NCI-H128 (cell line): Measurements from ENCODE around the gene PPFIA1.

Experiments used
- DNase-seq: peaks from one replicate; lab custom pipeline; 2025; ENCODE audit not compliant: unreplicated experiment; lab: John Stamatoyannopoulos, UW

PPFIA1 gene

GRCh38 chr11:70353329-70353728 is 82.8 kb downstream of the PPFIA1 start:
- no peak for DNase-seq

GRCh38 chr11:70353900-70354568 is 83.5 kb downstream of the PPFIA1 start:
- no peak for DNase-seq

GRCh38 chr11:70354629-70355028 is 84.1 kb downstream of the PPFIA1 start:
- DNase-seq = no peak

- no peak for DNase-seq
These were observed 88.3 kb downstream of the PPFIA1 start for GRCh38 chr11:70358753-70359152.

- DNase-seq = no peak
These were observed 89.1 kb downstream of the PPFIA1 start for GRCh38 chr11:70359451-70360205.

GRCh38 chr11:70360211-70360610 is 89.7 kb downstream of the PPFIA1 start:
- DNase-seq = no peak

GRCh38 chr11:70364178-70364577 is 93.7 kb downstream of the PPFIA1 start:
- DNase-seq = no peak

GRCh38 chr11:70364745-70365543 is 94.5 kb downstream of the PPFIA1 start:
- DNase-seq = no peak

- DNase-seq = no peak
These were observed 95.0 kb downstream of the PPFIA1 start for GRCh38 chr11:70365544-70365927.

GRCh38 chr11:70367071-70367470 is 96.6 kb downstream of the PPFIA1 start:
- no peak for DNase-seq

- no peak for DNase-seq
These were observed 98.5 kb downstream of the PPFIA1 start for GRCh38 chr11:70368961-70369360.

- DNase-seq = no peak
These were observed 100.8 kb downstream of the PPFIA1 start for GRCh38 chr11:70371241-70371640.

- no peak for DNase-seq
These were observed 101.6 kb downstream of the PPFIA1 start for GRCh38 chr11:70372076-70372475.

GRCh38 chr11:70376621-70377020 is 106.1 kb downstream of the PPFIA1 start:
- DNase-seq = no peak

GRCh38 chr11:70377645-70378044 is 107.2 kb downstream of the PPFIA1 start:
- DNase-seq = no peak

- DNase-seq = no peak
These were observed 108.1 kb downstream of the PPFIA1 start for GRCh38 chr11:70378506-70379134.

- DNase-seq = no peak
These were observed 110.9 kb downstream of the PPFIA1 start for GRCh38 chr11:70381350-70381749.

GRCh38 chr11:70381872-70382861 is 111.7 kb downstream of the PPFIA1 start:
- no peak for DNase-seq

GRCh38 chr11:70383664-70384565 is 113.4 kb downstream of the PPFIA1 start:
- no peak for DNase-seq
